NCI-H187 treated with DMSO at 0.1 percent for 48 hours (cell line): ENCODE measurements around the gene PDE4B.

Experiments used
- DNase-seq: peaks from one replicate; lab custom pipeline; 2025; lab: John Stamatoyannopoulos, UW

Gene PDE4B

DNA sequence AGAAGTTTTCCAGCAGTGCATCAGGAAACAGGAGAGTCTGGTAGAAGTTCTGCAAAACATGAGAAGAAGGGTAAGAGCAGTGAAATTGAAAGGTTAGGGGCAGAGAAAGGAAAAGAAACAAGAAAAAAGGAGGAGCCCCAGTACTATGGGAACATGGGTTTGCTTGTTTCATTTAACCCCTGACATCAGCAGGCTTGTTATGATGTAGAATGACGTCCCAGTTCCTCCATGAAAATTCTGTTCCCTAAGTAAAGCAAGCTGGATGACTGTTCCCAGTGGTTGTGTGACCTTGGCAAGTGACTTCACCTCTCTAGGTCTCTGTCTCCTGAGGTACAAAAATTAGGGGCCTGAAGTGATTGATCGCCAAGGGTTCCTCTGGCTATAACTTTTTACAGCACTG lies 472.6 kb downstream of the PDE4B start:
- DNase-seq, result no peak

DNA sequence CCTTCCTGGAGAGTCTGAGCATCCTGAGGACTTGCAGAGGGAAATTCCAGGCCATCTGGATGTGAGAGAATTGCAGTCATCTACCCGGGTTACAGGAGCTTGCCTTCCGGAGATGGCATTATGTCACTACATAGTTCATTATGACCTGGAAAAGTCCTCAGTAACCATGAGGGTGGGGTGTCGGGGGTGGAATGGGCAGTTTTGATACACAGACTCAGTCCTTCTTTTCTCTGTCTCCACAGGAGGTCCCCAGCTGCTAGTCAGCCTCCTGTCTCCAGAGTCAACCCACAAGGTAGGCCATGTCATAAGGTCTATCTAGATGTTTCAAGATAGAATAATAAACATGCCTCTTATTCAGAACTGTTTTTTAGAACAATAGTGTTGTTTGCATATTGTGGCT lies 473.1 kb downstream of the PDE4B start:
- DNase-seq, result no peak

DNA sequence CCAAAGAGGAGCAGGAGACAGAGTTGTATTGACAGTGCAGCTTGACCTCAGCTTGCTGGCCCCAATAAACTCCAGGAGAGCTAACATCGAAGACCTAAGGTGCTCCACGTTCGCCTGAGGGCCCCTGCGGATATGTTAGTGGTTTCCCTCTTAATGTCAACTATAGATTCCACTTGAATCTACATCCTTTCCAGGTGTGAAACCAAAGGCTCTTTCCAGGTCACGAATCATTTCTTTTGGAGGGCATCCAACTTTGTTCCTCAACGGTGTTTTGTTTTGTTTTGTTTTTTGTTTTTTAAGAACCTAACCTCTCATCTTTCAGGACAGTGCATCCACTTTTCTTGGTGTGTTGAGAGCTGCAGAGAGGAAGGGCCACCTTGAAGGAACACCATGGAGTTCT lies 473.7 kb downstream of the PDE4B start:
- DNase-seq, result no peak

DNA sequence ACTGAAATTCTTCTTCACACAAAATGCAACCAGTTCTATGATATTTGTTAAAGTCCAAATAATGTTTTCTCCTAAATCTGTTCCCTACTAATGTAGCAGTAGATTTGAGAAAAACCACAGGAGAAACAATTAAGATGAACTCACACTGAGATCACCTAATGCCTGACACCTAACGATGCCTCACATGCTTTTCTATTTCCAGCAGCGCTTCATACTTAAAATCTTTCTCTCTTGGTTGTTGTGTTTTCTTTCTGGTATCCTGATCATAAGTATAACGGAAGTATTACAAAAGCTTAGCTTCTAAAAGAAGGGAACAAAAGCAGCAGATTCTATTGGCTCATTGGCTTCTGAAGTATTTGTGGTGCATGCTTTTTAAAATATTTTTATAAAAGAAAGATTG lies 474.1 kb downstream of the PDE4B start:
- no peak for DNase-seq

DNA sequence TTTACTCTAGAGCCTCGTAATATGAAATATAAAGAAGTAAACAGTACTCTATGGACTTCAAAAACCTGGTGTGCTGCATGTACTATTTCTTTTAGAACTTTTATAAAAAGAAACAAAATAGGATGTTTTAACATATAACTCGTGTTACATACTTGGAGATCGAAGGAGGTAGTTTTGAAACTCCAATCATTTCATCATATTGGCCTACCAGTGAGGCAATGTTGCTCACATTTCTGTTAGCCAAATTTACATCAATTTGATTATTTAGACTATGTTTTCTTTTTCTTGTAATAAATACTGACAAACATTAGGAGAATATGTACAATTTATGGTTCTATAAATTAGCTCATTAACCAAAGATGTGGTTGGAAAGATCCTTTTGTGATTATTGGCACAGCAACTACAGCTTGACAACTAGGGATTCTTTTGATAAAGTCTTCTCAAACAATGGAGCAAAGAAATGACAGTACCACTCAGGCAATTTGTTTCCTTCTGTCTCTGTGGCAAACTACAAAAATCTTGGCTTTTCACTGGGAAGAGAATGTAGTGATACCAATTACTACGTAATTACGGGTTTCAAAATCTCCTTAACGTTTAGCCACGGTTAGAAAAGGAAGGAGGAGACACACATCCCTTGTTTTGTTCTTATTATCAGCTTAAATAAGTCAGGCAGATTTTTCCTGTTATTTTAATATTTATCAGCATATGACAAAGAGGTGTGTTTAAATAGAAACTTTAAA lies 474.7 kb downstream of the PDE4B start:
- DNase-seq, result no peak

DNA sequence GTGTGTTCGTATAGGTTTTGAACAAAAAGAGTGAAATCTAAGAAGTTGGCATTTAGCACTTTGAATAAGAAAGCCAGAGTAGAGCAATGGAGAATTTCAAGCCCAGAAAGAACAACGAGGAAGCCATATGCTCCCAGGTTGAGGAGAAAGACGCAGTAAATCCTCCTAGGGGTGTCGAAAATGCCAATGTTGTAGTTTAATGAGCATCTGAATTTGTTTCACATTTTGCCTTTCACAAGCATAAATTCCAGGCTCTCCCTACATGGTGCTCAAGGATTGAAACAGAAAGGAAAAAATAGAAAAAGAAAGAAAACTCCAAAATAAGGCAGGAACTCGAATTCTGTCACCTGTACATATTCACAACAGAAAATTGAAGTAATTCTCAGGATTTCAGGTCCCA lies 476.5 kb downstream of the PDE4B start:
- no peak for DNase-seq

DNA sequence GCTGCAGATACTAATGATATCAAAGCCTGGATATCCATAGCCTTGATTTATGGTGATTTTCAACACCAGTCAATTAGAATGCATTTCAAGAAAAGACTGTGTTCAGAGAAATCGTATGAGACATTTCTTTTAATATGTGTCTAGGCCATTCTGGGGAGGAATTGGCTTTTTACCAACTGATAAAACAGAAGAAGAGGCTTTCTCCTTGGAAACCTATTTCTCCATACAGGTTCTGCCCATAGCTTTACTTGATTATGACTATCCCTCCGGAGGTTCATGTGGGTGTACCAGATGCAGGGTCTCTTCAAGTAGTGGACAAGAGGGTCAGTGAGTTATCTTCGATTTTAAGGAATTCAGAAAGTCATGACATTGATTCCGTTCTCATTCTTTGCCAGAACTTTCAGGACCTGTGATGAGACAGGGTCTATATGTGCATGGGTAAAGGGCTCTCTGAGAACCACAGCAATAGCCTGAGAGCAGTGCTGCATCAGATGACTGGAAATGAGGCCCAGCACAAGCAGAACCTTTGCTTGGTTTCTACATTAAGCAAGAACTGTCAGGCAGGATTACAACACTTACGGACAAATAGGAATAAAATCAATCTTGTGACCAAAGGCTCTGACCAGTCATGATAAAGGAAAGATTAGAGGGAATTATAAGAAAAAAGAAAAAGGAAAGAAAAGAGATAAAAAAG lies 477.6 kb downstream of the PDE4B start:
- no peak for DNase-seq

DNA sequence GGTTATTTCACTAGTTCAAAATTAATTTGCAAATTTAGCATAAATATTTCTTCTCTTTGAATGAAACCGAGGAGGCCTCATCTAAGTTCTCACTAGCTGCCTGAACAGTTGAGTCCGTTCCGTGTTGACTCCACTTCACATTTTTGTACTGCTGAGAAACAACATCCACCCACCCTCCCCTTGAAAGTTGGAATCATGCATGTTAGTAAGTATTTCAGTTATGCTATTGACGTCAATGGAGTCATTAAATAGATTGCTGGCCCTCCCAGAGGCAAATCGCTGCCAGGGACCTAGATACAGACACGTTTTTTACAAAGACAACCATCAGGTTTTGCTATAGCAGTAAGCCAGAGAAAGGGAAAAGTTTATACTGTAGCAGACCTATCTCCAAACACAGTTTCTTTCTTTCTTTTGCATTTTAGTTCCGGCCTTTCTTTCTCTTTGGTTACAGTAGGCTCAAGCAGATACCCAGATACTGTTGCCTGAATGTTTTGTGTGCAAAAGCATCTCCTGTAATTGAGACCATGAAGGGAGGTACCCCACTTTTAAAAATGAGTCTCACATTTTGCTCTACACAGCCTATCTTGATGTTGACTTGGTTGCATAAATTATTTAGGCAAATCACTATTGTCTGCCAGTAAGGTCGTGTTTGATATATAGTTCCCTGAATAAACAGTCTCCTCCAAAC lies 478.7 kb downstream of the PDE4B start:
- DNase-seq, result no peak

DNA sequence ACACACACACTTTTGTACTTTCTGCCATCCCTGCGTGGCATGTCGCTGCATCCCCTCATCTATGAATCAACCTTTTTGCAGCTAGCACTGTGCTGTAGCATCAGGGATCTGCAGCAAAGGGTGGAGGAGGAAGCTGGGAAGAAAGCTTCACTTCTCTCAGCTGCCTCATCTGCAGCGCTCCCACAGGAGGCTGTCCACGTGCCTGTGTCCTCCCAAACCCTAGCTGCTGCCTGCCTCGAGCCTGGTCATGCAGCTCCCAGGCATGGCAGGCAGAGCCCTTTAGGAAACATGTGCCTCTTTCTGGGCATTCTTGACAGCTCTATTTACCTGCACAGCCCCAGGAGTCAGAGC lies 479.2 kb downstream of the PDE4B start:
- DNase-seq, result no peak

DNA sequence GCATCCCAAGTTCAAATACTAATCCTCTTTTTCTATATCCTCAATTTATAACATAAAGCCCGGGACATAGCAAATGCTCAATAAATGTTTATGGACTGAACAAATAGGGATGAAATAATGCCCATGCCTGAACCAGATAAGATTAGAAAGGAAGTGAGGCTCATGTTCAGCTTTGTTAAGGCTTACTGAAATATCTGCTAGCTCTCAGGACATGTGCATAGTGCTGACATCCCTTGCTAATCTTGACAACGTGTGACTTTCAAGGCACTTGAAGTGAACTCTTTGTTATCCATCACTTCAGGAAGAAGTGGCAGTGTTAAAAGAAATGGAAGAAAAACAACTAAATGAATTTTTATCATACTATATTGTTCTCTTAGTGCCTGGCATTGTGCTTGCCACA lies 481.0 kb downstream of the PDE4B start:
- no peak for DNase-seq

DNA sequence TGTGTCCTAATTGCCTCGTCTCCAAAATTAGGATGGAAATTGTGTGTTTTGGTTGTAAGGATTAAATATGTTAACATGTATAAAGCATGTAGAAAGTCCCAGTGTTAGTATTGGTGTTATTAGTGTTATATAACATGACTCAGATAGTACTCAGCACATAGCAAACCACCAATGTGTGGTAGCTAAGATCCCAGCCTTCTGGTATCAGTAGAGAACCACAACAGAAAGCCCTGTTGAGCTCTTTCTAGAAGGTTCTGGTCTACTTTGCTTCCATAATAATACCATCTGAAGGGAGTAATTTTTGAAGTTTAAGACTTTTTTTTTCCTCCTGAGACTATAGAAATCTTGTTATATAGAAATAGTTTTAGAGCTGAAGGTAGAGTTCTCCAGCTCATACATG lies 481.9 kb downstream of the PDE4B start:
- DNase-seq, result no peak

DNA sequence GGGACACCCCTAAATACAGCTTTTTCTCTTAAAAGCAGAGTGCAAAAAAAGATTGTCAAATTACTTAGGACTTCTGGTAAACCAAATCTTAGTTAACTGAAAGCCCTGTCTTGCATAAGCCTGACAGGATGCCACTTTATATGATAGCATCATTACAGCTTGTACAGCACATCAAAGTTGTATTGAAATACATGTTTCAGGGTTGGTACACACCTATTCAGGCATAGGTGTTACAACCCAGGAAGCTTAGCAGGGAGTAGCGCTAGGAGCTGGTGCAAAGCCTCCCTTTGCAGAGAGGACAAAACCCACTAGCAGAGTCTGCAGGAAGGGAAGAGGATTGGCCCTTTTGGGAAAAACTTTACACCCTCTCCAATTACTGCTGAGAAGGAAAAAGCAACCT lies 482.4 kb downstream of the PDE4B start:
- no peak for DNase-seq

DNA sequence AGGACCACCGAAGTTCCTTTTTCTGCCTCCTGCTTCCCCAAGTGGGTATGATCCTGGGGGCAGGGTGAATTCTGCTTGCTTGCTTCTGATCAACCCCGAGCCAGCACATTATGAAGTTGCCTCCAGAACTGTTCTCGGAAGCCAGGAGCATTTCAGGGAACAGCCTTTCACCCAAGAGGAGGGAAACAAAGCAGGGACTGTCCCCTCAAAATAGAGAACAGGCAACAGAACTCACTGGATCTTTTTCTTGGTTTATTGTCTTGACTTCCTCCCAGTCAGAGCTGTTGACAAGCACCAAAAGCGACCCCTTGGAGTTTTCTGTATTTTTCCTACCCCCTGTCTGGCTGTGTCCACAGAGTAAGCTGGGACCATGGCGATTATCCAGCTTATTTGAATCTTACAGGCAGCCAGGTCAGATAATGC lies 482.9 kb downstream of the PDE4B start:
- DNase-seq, result no peak

DNA sequence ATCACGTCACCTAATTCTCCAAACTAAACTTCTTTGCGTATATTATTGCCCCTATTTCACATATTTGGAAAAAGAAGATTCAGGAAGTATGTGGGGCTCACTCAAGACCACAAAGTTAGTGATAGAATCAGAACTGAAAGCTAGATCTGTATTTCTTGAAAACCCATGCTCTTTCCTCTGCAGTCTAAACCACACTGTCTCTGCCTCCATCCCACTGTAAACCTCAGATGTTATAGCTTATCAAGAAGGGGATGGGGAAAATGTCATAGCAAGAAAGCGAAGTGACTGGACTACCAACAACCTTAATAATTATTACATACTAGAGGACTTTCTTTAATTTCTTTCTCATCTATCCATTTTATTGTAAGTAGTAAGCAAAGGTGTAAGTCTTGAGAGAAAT lies 483.5 kb downstream of the PDE4B start:
- no peak for DNase-seq

DNA sequence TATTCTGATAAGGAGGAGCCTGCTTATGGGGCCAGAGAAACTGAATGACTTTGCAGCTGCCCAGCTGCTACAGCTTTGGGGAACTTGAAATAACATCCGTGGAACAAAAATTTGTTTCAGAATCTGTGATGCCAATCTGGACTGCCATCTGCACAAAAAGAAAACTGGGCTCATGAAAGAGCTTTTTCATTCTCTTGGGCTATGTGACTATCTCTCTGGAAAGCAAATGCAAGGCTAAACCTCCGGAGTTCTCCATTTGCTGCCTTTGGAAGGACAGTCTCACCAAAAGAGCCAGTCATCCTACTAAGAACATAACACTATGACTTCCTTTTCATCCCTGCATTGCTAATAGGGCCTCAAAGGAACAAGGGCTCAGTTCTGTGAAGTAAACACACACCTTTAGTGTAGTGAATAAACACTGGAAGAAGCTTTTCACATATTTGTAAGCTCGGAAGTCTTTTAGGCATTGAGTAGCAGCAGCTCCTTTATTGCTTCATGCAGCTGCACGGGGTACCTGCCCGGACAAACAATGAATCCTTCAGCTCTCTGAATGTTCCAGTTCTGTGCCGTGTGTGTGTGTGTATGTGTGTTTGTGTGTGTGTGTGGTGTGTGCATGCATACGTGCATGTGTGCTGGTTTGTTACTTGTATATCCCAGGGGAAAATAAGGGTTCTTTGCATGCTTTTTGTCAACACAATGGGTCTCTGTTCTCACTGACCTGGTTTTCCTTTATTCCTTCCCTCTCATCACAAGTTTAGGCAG lies 485.7 kb downstream of the PDE4B start:
- no peak for DNase-seq

DNA sequence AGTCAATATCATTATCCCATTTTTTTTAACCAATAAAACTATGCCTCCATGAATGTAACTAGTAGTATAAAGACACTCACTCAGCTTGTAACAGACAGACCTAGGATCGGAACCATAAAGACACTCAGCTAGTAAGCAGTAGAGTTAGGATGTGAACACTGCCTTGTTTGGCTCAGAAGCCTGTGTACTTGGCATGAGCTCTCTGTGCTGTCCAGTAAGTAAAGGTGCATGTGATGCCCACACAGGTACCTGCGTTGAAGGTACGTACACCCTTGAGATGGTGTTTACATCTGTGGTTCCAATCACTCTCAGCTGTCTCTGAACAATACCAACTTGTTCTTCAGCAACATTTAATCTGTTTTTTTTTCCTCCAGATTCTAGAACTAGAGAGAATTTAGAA lies 489.1 kb downstream of the PDE4B start:
- DNase-seq, result no peak

DNA sequence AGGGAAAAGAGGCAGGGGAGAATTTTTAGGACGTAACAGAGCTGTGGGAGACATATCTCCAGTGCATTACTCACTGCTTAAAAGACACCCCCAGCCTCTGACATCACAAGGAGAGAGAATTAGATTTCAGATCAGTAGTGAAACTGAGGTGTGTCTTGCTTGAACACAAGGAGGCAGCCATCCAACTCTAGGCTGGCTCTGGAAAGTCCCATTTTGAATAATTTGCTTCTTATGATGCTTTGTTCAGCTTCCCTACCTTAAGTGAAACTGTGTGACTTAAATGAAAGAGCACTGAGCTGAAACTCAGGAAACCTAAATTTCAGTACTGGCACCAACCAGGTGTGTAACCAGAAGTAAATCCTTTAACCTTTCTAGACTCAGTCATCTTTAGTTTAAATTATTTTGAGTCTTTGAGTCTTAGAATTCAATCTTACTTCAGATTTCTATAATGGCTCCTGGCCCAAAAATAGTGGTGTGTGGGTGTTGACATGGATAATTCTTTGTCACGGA lies 489.7 kb downstream of the PDE4B start:
- no peak for DNase-seq

DNA sequence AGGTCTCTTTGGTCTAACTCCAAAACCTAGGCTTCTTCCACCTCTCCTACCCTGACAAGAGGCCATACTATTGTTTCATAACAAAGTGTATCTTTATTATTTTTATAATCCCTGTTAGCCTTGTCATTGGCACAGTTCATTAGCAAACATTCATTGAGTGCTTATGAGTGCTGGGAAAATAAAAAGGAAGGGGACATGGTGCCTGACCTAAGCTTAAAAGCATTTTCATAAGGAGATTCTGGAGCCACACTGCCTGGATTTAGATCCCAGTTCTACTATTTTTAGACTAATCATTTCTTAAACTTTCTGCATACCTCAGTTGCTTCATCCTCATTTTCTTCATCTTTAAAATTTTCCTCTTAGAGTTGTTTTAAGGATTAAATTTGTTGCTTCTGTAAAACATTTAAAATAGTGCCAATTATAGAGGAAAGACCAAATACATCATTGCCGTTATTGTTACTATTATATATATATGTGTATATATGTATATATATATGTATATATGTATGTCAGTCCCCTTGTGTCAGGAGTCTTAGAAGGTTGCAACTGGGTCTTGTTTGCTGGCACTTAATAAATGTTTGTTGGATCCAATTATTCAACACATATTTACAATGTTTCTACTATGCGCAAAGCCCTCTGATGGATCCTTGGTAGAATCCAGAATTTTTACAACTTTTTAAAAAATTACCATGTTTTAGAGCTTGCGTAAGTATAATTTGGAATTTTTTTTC lies 490.4 kb downstream of the PDE4B start:
- no peak for DNase-seq

DNA sequence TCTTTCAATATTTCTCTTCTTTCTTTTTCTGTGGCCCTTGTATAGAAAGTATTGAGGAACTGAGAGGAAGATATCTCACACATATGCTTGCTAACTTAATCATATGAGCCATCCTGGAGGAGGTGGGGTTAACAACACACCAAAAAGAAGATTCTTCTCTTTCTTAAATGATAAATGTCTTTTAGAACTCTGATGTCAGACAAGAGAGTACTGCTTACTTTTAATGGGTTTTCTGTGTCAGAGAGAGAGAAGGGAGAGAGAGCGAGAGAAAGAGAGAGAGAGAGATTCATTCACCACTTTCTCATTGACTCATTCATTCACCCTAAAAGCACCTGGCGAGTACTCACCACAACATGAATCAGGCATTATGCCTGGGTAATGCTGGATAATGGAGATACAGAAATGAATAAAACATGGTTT lies 490.9 kb downstream of the PDE4B start:
- no peak for DNase-seq

DNA sequence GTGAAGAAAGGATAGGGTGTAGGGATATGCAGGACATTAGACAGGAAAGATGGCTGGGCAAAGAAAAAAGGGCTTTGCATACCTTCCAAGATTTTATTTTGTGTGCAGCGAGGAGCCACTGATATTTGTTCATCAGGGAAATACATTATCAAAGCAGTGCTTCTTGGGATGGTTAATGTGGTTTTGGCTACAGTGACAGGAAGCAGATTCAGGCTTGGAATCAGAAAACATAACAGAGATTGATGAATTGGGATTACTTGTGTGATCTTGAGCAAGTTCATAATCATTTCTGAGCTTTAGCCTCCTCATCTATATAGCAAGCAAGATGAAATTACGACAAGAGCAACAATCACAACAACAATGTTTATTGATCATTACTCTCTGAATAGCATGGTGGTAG lies 492.1 kb downstream of the PDE4B start:
- no peak for DNase-seq

DNA sequence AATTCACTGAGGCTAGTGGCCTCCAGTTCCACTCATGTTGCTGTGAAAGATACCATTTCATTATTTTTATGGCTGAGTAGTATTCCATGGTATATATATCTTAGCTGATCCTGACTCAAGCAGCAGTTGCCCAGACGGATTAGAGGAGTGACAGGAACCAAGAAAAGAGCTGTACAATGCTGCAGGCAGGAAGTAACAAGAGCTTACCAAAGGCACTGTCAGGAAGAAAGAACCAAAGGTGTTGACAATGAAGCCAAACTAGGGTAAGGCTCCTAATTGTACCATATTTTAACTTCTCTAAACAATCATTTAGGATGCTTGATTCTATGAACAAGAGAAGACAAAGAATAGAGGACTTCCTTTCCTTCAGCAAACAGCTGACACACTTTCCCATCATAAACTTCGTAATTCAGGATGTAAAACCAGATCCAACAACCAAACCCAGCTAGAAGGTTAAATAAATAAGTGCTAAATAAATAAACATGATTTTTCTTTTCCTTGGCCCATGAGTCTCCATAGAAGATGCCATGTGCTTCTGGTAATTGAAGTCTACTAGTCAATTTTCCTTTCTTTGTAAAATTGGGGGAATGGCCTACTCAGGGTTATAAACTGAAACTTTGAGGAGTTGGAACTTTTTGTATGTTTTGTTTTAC lies 493.0 kb downstream of the PDE4B start:
- no peak for DNase-seq
